HepG2 (cell line): Measurements from ENCODE around the gene TMEM41B. TPM values are rescaled to one million over a fixed set of nuclear protein-coding genes. Genes with fewer than 3 reads are reported as not detected.
A peak's percentile ranks its signal among the peaks of the same experiment; 100 is the strongest.

ENCODE experiments used
- ATF4 ChIP-seq, 2 experiments: fragments of 450-650 bp in 1 of 2; sonication (generic) in 1 of 2; formaldehyde crosslinking; IDR thresholded peaks; 2 replicates each; pipeline versions ENCODE4 v1.5.0 to v1.8.0; 2020 to 2022; ENCODE audit warnings: mild to moderate bottlenecking in 1 of 2, missing genetic modification reagents in 1 of 2
- BRCA1 ChIP-seq: sonication (generic); formaldehyde crosslinking; IDR thresholded peaks from 2 replicates; pipeline ENCODE4 v1.4.0; 2020; ENCODE audit warnings: missing genetic modification reagents
- KAT8 ChIP-seq: IDR thresholded peaks from 2 replicates; pipeline ENCODE4 v1.6.1; 2016; ENCODE audit warnings: missing genetic modification reagents, missing compliant biosample characterization
- MIXL1 ChIP-seq: IDR thresholded peaks from 2 replicates; pipeline ENCODE4 v1.6.1; 2016
- NFKB2 ChIP-seq: sonication (generic); formaldehyde crosslinking; IDR thresholded peaks from 2 replicates; pipeline ENCODE4 v1.4.0; 2020; ENCODE audit warnings: missing genetic modification reagents, borderline replicate concordance
- ZMAT5 ChIP-seq: sonication (generic); formaldehyde crosslinking; IDR thresholded peaks from 2 replicates; pipeline ENCODE4 v1.5.0; 2020; ENCODE audit warnings: mild to moderate bottlenecking, low read depth, missing genetic modification reagents, borderline replicate concordance
- ZNF121 ChIP-seq: sonication (generic); formaldehyde crosslinking; IDR thresholded peaks from 2 replicates; pipeline ENCODE4 v1.5.0; 2020; ENCODE audit warnings: mild to moderate bottlenecking, missing genetic modification reagents
- ZNF253 ChIP-seq: sonication (generic); formaldehyde crosslinking; IDR thresholded peaks from 2 replicates; pipeline ENCODE4 v1.8.0; 2022; ENCODE audit warnings: mild to moderate bottlenecking, missing genetic modification reagents, borderline replicate concordance
- ZNF605 ChIP-seq: sonication (generic); formaldehyde crosslinking; IDR thresholded peaks from 2 replicates; pipeline ENCODE4 v1.8.0; 2022; ENCODE audit warnings: mild to moderate bottlenecking, missing genetic modification reagents
- ZNF629 ChIP-seq: sonication (generic); formaldehyde crosslinking; conservative IDR thresholded peaks from 2 replicates; pipeline ENCODE4 v1.5.0; 2020; ENCODE audit warnings: missing genetic modification reagents
- ZNF639 ChIP-seq: conservative IDR thresholded peaks from 2 replicates; pipeline ENCODE4 v1.6.1; 2018; ENCODE audit warnings: missing genetic modification reagents
- ZNF800 ChIP-seq: sonication (generic); formaldehyde crosslinking; IDR thresholded peaks from 2 replicates; pipeline ENCODE4 v1.4.0; 2020; ENCODE audit warnings: missing genetic modification reagents
- ZSCAN21 ChIP-seq: sonication (generic); formaldehyde crosslinking; IDR thresholded peaks from 2 replicates; pipeline ENCODE4 v1.8.0; 2022; ENCODE audit warnings: mild to moderate bottlenecking, missing genetic modification reagents, moderate library complexity, borderline replicate concordance
- polyA plus RNA-seq, 8 experiments: library from polyadenylated mRNA; depleted of rRNA in 3 of 8; stranded (reverse) in 7 of 8; unstranded in 1 of 8; fragments of >200 nt; fragmentation: Illumina TruSeq in 4 of 8; extraction: Trizol in 4 of 8; gene quantifications; 2 replicates each; pipeline versions ENCODE4 v1.2.1 to v1.2.3, GENCODE V29; 2011 to 2016; ENCODE audit warnings: low read depth in 4 of 8, missing spikeins in 1 of 8, mixed read lengths in 1 of 8; ENCODE audit not compliant: insufficient read depth in 1 of 8
- total RNA-seq, 5 experiments: library from RNA; depleted of rRNA; stranded (reverse); fragments of >200 nt; fragmentation: Illumina TruSeq; extraction: Trizol; gene quantifications; 2 replicates each; pipeline ENCODE4 v1.2.3, GENCODE V29; 2016; ENCODE audit warnings: low read depth in 1 of 5
- TF ChIP-seq, protein P1 (sequence below): sonication (generic); formaldehyde crosslinking; IDR thresholded peaks from 2 replicates; pipeline ENCODE4 v1.5.1; 2020; ENCODE audit warnings: mild to moderate bottlenecking, missing genetic modification reagents, borderline replicate concordance
- TF ChIP-seq, protein P2 (sequence below): sonication (generic); formaldehyde crosslinking; IDR thresholded peaks from 2 replicates; pipeline ENCODE4 v1.8.0; 2022; ENCODE audit warnings: mild to moderate bottlenecking, missing genetic modification reagents

TMEM41B gene
- total and polyA plus RNA-seq, 2 of the 13 experiments (the other 11 are each of a cell fraction or from before 2014, with no cell fraction given): 36.8 to 48.1 TPM

- TF ChIP-seq ZNF800 (CRISPR knock-in tag): peak; percentile 20; the same call in 1 of the 2 replicates
- TF ChIP-seq ZNF629 (CRISPR knock-in tag): peak; percentile 46; the same call in 1 of the 2 replicates
- peak in 1 of 2 experiments; percentile 87; a peak in 2 of 4 replicates for TF ChIP-seq ATF4 (CRISPR knock-in tag; IDR thresholded peaks at IDR 0.05)
- TF ChIP-seq ZSCAN21 (CRISPR knock-in tag): no peak
- TF ChIP-seq, protein P1, sequence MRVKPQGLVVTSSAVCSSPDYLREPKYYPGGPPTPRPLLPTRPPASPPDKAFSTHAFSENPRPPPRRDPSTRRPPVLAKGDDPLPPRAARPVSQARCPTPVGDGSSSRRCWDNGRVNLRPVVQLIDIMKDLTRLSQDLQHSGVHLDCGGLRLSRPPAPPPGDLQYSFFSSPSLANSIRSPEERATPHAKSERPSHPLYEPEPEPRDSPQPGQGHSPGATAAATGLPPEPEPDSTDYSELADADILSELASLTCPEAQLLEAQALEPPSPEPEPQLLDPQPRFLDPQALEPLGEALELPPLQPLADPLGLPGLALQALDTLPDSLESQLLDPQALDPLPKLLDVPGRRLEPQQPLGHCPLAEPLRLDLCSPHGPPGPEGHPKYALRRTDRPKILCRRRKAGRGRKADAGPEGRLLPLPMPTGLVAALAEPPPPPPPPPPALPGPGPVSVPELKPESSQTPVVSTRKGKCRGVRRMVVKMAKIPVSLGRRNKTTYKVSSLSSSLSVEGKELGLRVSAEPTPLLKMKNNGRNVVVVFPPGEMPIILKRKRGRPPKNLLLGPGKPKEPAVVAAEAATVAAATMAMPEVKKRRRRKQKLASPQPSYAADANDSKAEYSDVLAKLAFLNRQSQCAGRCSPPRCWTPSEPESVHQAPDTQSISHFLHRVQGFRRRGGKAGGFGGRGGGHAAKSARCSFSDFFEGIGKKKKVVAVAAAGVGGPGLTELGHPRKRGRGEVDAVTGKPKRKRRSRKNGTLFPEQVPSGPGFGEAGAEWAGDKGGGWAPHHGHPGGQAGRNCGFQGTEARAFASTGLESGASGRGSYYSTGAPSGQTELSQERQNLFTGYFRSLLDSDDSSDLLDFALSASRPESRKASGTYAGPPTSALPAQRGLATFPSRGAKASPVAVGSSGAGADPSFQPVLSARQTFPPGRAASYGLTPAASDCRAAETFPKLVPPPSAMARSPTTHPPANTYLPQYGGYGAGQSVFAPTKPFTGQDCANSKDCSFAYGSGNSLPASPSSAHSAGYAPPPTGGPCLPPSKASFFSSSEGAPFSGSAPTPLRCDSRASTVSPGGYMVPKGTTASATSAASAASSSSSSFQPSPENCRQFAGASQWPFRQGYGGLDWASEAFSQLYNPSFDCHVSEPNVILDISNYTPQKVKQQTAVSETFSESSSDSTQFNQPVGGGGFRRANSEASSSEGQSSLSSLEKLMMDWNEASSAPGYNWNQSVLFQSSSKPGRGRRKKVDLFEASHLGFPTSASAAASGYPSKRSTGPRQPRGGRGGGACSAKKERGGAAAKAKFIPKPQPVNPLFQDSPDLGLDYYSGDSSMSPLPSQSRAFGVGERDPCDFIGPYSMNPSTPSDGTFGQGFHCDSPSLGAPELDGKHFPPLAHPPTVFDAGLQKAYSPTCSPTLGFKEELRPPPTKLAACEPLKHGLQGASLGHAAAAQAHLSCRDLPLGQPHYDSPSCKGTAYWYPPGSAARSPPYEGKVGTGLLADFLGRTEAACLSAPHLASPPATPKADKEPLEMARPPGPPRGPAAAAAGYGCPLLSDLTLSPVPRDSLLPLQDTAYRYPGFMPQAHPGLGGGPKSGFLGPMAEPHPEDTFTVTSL (CRISPR knock-in tag): 0 out of 2 replicates have a peak, but pooled peaks have one; percentile 31
- TF ChIP-seq, protein P2, sequence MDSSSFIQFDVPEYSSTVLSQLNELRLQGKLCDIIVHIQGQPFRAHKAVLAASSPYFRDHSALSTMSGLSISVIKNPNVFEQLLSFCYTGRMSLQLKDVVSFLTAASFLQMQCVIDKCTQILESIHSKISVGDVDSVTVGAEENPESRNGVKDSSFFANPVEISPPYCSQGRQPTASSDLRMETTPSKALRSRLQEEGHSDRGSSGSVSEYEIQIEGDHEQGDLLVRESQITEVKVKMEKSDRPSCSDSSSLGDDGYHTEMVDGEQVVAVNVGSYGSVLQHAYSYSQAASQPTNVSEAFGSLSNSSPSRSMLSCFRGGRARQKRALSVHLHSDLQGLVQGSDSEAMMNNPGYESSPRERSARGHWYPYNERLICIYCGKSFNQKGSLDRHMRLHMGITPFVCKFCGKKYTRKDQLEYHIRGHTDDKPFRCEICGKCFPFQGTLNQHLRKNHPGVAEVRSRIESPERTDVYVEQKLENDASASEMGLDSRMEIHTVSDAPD (CRISPR knock-in tag): no peak
- TF ChIP-seq NFKB2 (CRISPR knock-in tag): peak; percentile 87; the same call in 1 of the 2 replicates
- TF ChIP-seq ZNF121: peak; percentile 60; the same call in 1 of the 2 replicates
- peak; percentile 97 for TF ChIP-seq MIXL1 (CRISPR knock-in tag)
- no peak; the same call in 1 of the 2 replicates for TF ChIP-seq ZNF639
- no peak for TF ChIP-seq ZNF605 (CRISPR knock-in tag)
- 0 out of 2 replicates have a peak, but pooled peaks have one; percentile 82 for TF ChIP-seq BRCA1 (CRISPR knock-in tag)
- peak; percentile 93 for TF ChIP-seq KAT8 (CRISPR knock-in tag)
- no peak for TF ChIP-seq ZNF253 (CRISPR knock-in tag)
- no peak for TF ChIP-seq ZMAT5
Observed at GRCh38 chr11:9314291-9315077, at the start of gene TMEM41B (continued).
